Body of pancreas (tissue), 4 donors: ENCODE results near the gene PRUNE2.

Source experiments
- POLR2A ChIP-seq, 3 donors: fragments of 450-650 bp; IDR thresholded peaks; one replicate each; pipeline ENCODE4 v1.6.1; 2016; ENCODE audit warnings: antibody characterized with exemption in 3 of 3, mild to moderate bottlenecking in 2 of 3
- TF ChIP-seq, protein P1 (sequence below), 7 experiments: fragments of 450-650 bp in 4 of 7; fragments of 200-600 bp in 3 of 7; sonication (generic) in 3 of 7; IDR thresholded peaks; one replicate each; pipeline ENCODE4 v1.5.1; 2016 to 2019; ENCODE audit warnings: antibody characterized with exemption in 7 of 7

DNA sequence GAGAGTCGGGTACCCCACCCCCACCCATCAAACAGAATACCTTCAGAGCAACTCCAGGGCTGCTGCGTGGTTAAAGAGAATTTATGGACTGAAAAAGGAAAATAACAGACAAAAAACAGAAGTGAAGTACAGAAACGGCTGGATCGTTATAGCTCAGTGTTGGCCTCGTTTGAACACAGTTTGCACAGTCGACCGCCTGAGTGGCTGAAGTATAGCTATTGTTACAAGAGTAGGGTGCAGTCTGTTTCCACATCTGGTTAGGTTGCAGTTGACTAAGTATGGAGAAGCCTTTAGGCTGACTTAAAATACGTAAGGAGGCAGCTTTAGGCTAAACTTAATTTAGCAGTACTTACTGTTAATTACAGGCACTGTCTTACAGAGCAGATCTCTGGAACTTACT lies 325.7 kb downstream of the PRUNE2 start:
- TF ChIP-seq POLR2A (IDR thresholded peaks at IDR 0.05), result no peak
- TF ChIP-seq, protein P1, sequence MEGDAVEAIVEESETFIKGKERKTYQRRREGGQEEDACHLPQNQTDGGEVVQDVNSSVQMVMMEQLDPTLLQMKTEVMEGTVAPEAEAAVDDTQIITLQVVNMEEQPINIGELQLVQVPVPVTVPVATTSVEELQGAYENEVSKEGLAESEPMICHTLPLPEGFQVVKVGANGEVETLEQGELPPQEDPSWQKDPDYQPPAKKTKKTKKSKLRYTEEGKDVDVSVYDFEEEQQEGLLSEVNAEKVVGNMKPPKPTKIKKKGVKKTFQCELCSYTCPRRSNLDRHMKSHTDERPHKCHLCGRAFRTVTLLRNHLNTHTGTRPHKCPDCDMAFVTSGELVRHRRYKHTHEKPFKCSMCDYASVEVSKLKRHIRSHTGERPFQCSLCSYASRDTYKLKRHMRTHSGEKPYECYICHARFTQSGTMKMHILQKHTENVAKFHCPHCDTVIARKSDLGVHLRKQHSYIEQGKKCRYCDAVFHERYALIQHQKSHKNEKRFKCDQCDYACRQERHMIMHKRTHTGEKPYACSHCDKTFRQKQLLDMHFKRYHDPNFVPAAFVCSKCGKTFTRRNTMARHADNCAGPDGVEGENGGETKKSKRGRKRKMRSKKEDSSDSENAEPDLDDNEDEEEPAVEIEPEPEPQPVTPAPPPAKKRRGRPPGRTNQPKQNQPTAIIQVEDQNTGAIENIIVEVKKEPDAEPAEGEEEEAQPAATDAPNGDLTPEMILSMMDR (IDR thresholded peaks at IDR 0.05), result no peak
